ENCODE data around the gene BRD2. TPM values are rescaled to one million over a fixed set of nuclear protein-coding genes. Genes with fewer than 3 reads are reported as not detected.

BRD2 gene
- total and polyA plus RNA-seq, 2 donors (not counting 1 experiment from before 2014, with no cell fraction given), result 474 to 620 TPM

GRCh38 chr6:32984622-32985389 is 16.4 kb downstream of the BRD2 start:
- TF ChIP-seq EZH2 (IDR thresholded peaks at IDR 0.05; ENCODE audit: borderline replicate concordance, insufficient read depth, low read depth, low read length, poor library complexity, severe bottlenecking), result no peak
- peak; percentile 91 for TF ChIP-seq CTCF (IDR thresholded peaks at IDR 0.05)
- Mint-ChIP-seq H3K9me3 (ENCODE audit: insufficient read depth) (no peaks in the 10 kb centered on the region), H3K4me1 (peaks cover 33% of the 10 kb centered on the region), H3K27me3 (no peaks in the 10 kb centered on the region), H3K4me3 (no peak overlapping the region), H3K27ac (peak overlapping the region; percentile 28)
- H3K9ac ChIP-seq (ENCODE audit: low read length), result no peak overlapping the region
- intact Hi-C loops (cut with micrococcal nuclease), result loop anchor here (1.0 to 10.0 kb wide), 8 partner anchors 12 to 570 kb away; partner anchors contain the start of genes HLA-DMA, HLA-DMB and TAP2
- 18% methylated on average over 8 of the region's 9 CpGs for WGBS (ENCODE audit: insufficient coverage)
- H2AFZ ChIP-seq (ENCODE audit: insufficient read depth, low read depth, low read length, poor library complexity, severe bottlenecking), result no peak overlapping the region
- DNase-seq (peak; percentile 92), ATAC-seq (ENCODE audit: low read depth) (peak; percentile 95)
- CTCF ChIA-PET, result interaction anchor here (0.6 to 28.4 kb wide), 67 partner anchors 9 to 805 kb away, joined by 3 to 822 read pairs (median 5); partner anchors contain the start of genes B3GALT4, BRD2, HLA-DMA and HLA-DMB
- peaks cover 17% of the 10 kb centered on the region for H4K20me1 ChIP-seq (ENCODE audit: control insufficient read depth, insufficient read depth, low read length, poor library complexity, severe bottlenecking)
- H3K4me2 ChIP-seq (replicated peaks; ENCODE audit: low read depth, low read length, poor library complexity, severe bottlenecking), result peak overlapping the region; percentile 45
- H3K4me3 ChIP-seq (ENCODE audit: control extremely low read depth in 1 of 5, extremely low read depth in 1 of 5, insufficient read depth in 1 of 5, low read depth in 2 of 5, low read length in 4 of 5), result no peak overlapping the region
- H3K27ac ChIP-seq (ENCODE audit: low read length in 2 of 2), result peak overlapping the region; percentile 13 to 60
- peaks cover 9% of the 10 kb centered on the region for H3K79me2 ChIP-seq (ENCODE audit: control insufficient read depth, insufficient read depth, low read length)
- POLR2A ChIA-PET, result interaction anchor here (0.6 to 6.4 kb wide), 14 partner anchors 12 to 263 kb away, joined by 3 to 92 read pairs (median 5); partner anchors contain the start of genes BRD2, HLA-DMA, HLA-DMB and PSMB9
- no peaks in the 10 kb centered on the region for H3K9me3 ChIP-seq (ENCODE audit: control extremely low read depth in 1 of 3, control insufficient read depth in 2 of 3, insufficient read depth in 1 of 3, low read length in 2 of 3)
- peaks cover 17 to 19% of the 10 kb centered on the region in 2 donors for H3K4me1 ChIP-seq (ENCODE audit: control insufficient read depth in 2 of 2, insufficient read depth in 2 of 2, low read length in 2 of 2)
- no peaks in the 10 kb centered on the region for H3K27me3 ChIP-seq (replicated peaks in 1 of 4; ENCODE audit: control extremely low read depth in 1 of 4, control insufficient read depth in 3 of 4, insufficient read depth in 4 of 4, low read length in 3 of 4)
- peaks cover 2 to 37% of the 10 kb centered on the region in 2 experiments for H3K36me3 ChIP-seq (replicated peaks in 1 of 2; ENCODE audit: control extremely low read depth in 1 of 2, control insufficient read depth in 1 of 2, extremely low read depth in 1 of 2, insufficient read depth in 2 of 2, low read length in 1 of 2)

GRCh38 chr6:32989368-32989767 is 21.0 kb downstream of the BRD2 start:
- H3K4me1 Mint-ChIP-seq, result peaks cover 9% of the 10 kb centered on the region
- TF ChIP-seq CTCF (IDR thresholded peaks at IDR 0.05), result no peak
- no peak for TF ChIP-seq EZH2 (IDR thresholded peaks at IDR 0.05; ENCODE audit: borderline replicate concordance, insufficient read depth, low read depth, low read length, poor library complexity, severe bottlenecking)
- Histone ChIP-seq H3K79me2 (ENCODE audit: control insufficient read depth, insufficient read depth, low read length) (no peaks in the 10 kb centered on the region), H3K4me3 (ENCODE audit: control extremely low read depth in 1 of 5, extremely low read depth in 1 of 5, insufficient read depth in 1 of 5, low read depth in 2 of 5, low read length in 4 of 5) (no peak overlapping the region), H3K27ac (ENCODE audit: low read length in 2 of 2) (no peak overlapping the region), H3K4me1 (ENCODE audit: control insufficient read depth in 2 of 2, insufficient read depth in 2 of 2, low read length in 2 of 2) (peaks cover 6 to 7% of the 10 kb centered on the region in 2 donors), H3K27me3 (replicated peaks in 1 of 4; ENCODE audit: control extremely low read depth in 1 of 4, control insufficient read depth in 3 of 4, insufficient read depth in 4 of 4, low read length in 3 of 4) (no peaks in the 10 kb centered on the region), H3K4me2 (replicated peaks; ENCODE audit: low read depth, low read length, poor library complexity, severe bottlenecking) (no peak overlapping the region), H3K36me3 (replicated peaks in 1 of 2; ENCODE audit: control extremely low read depth in 1 of 2, control insufficient read depth in 1 of 2, extremely low read depth in 1 of 2, insufficient read depth in 2 of 2, low read length in 1 of 2) (no peaks in the 10 kb centered on the region), H3K9ac (ENCODE audit: low read length) (no peak overlapping the region), H3K9me3 (ENCODE audit: control extremely low read depth in 1 of 3, control insufficient read depth in 2 of 3, insufficient read depth in 1 of 3, low read length in 2 of 3) (no peaks in the 10 kb centered on the region), H4K20me1 (ENCODE audit: control insufficient read depth, insufficient read depth, low read length, poor library complexity, severe bottlenecking) (no peaks in the 10 kb centered on the region), H2AFZ (ENCODE audit: insufficient read depth, low read depth, low read length, poor library complexity, severe bottlenecking) (no peak overlapping the region)
- intact Hi-C loops (cut with micrococcal nuclease), result loop anchor here (10.0 kb wide), 1 partner anchor 575 kb away; no protein-coding TSS in a partner anchor
- no peaks in the 10 kb centered on the region for H3K9me3 Mint-ChIP-seq (ENCODE audit: insufficient read depth)
- ATAC-seq (ENCODE audit: low read depth), result no peak
- WGBS (ENCODE audit: insufficient coverage), result no CpG with 5 or more reads among the region's 1 CpG
- no peak overlapping the region for H3K4me3 Mint-ChIP-seq
- H3K27ac Mint-ChIP-seq, result no peak overlapping the region
- ChIA-PET CTCF (interaction anchor here (1.2 to 28.4 kb wide), 8 partner anchors 9 to 160 kb away, joined by 3 to 822 read pairs (median 6); partner anchors contain the start of genes BRD2 and HLA-DMA), POLR2A (no interaction called here)
- H3K27me3 Mint-ChIP-seq, result peaks cover 4% of the 10 kb centered on the region
- DNase-seq, result no peak

Measured in B cell (primary cell).